Measurements from ENCODE around the gene ADD1.

ADD1 gene

DNA sequence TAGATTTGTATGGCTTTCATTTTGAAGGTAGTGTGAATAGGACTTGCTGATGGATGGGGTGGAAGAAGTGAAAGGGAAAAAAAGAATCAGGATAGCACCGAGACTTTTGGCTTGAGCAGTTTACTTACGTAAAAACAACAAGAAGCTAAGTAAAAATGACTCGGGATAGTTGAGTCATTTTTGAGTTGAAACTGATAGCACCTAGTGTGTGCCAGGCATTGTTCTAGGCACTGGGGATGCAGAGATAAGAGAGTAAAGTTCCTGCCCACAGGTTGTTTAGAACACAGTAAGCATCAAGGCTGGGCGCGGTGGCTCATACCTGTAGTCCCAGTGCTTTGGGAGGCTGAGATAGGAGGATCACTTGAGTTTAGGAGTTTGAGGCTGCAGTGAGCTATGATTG lies 34.7 kb downstream of the ADD1 start:
- Mint-ChIP-seq H3K9me3 (no peaks in the 10 kb centered on the region), H3K27me3 (ENCODE audit: low read depth) (no peaks in the 10 kb centered on the region), H3K4me3 (no peak overlapping the region), H3K4me1 (ENCODE audit: low read depth) (peaks cover 23% of the 10 kb centered on the region), H3K27ac (peak overlapping the region; percentile 2), H3K36me3 (ENCODE audit: low read depth) (peaks cover 32% of the 10 kb centered on the region)
- DNase-seq (ENCODE audit: low spot score): no peak

DNA sequence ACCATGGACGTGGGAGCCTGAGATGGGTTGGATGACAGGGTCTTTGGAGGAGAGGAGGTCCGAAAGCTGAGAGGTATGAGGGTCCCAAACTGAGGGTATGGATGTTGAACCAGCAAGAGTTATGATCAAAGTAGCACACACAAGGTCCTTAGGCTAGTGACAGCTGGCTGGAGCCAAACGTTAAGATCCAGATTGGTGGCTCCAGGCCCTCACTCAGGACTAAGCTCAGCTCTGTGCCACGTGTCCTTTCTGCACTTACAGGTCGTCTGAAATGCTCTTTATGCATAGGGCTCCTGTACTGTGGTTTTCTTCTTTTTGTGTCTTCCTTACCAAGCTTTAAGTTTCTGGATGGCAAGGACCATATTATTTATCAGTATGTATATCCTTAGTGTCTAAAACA lies 35.4 kb downstream of the ADD1 start:
- Mint-ChIP-seq H3K27ac (no peak overlapping the region), H3K27me3 (ENCODE audit: low read depth) (no peaks in the 10 kb centered on the region), H3K9me3 (no peaks in the 10 kb centered on the region), H3K36me3 (ENCODE audit: low read depth) (peaks cover 34% of the 10 kb centered on the region), H3K4me1 (ENCODE audit: low read depth) (peaks cover 20% of the 10 kb centered on the region), H3K4me3 (no peak overlapping the region)
- DNase-seq (ENCODE audit: low spot score): no peak

GRCh38 chr4:2881431-2881830 lies 37.8 kb downstream of the ADD1 start:
- no peak for DNase-seq (ENCODE audit: low spot score)
- peaks cover 45% of the 10 kb centered on the region for H3K36me3 Mint-ChIP-seq (ENCODE audit: low read depth)

DNA sequence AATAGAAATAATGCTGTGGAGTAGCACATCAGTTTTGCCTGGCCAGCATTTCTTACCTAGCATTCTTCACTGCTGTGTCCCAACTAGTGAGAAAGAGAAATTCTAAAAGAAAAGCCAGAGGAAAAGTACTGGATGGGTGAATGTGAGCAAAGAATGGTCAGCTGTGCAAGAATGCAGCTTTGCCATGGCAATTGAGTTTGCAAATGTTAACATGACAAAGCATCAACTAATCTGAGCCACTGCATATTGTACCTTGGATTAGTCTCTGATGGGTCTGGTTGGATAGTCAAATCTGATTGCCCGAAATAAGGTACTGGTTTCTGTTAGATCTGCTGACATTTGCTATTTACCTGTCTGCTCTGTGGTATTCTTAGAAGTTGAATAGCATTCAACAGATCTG lies 38.7 kb downstream of the ADD1 start:
- Mint-ChIP-seq H3K4me3 (no peak overlapping the region), H3K27me3 (ENCODE audit: low read depth) (no peaks in the 10 kb centered on the region), H3K9me3 (no peaks in the 10 kb centered on the region), H3K36me3 (ENCODE audit: low read depth) (peaks cover 49% of the 10 kb centered on the region), H3K4me1 (ENCODE audit: low read depth) (peaks cover 5% of the 10 kb centered on the region), H3K27ac (no peak overlapping the region)
- no peak for DNase-seq (ENCODE audit: low spot score)

More at GRCh38 chr4:2881431-2881830, 37.8 kb downstream of the ADD1 start:
- peaks cover 10% of the 10 kb centered on the region for H3K4me1 Mint-ChIP-seq (ENCODE audit: low read depth)
- H3K27me3 Mint-ChIP-seq (ENCODE audit: low read depth): no peaks in the 10 kb centered on the region
- H3K9me3 Mint-ChIP-seq: no peaks in the 10 kb centered on the region
- H3K27ac Mint-ChIP-seq: no peak overlapping the region
- H3K4me3 Mint-ChIP-seq: no peak overlapping the region

DNA sequence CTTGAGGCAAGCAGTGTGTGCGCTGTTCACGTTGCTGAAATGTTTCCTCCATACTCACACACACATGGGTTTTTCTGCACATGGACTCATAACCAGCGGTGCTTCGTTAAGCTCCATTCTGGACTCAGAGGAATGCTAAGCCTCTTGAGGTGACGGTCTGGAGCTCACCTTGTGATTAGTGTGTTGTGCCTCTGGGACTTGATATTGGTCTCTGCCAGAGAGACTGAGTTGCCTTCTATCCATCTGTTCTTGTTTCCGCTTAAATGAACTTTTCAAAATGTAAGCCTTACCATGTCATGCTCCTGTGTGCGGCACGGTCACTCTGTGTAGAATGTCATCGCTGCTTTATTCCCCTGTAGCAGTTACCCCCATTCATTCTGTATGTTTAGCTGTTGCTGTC lies 42.5 kb downstream of the ADD1 start:
- H3K9me3 Mint-ChIP-seq: no peaks in the 10 kb centered on the region
- no peak overlapping the region for H3K4me3 Mint-ChIP-seq
- H3K36me3 Mint-ChIP-seq (ENCODE audit: low read depth): peaks cover 44% of the 10 kb centered on the region
- peaks cover 1% of the 10 kb centered on the region for H3K4me1 Mint-ChIP-seq (ENCODE audit: low read depth)
- no peak for DNase-seq (ENCODE audit: low spot score)
- H3K27ac Mint-ChIP-seq: no peak overlapping the region
- no peaks in the 10 kb centered on the region for H3K27me3 Mint-ChIP-seq (ENCODE audit: low read depth)

- no peak overlapping the region for H3K4me3 Mint-ChIP-seq
- H3K36me3 Mint-ChIP-seq (ENCODE audit: low read depth): peaks cover 43% of the 10 kb centered on the region
- peaks cover 1% of the 10 kb centered on the region for H3K4me1 Mint-ChIP-seq (ENCODE audit: low read depth)
- H3K27ac Mint-ChIP-seq: no peak overlapping the region
- DNase-seq (ENCODE audit: low spot score): no peak
- no peaks in the 10 kb centered on the region for H3K9me3 Mint-ChIP-seq
- H3K27me3 Mint-ChIP-seq (ENCODE audit: low read depth): no peaks in the 10 kb centered on the region
These were observed 43.0 kb downstream of the ADD1 start for GRCh38 chr4:2886622-2887021.

DNA sequence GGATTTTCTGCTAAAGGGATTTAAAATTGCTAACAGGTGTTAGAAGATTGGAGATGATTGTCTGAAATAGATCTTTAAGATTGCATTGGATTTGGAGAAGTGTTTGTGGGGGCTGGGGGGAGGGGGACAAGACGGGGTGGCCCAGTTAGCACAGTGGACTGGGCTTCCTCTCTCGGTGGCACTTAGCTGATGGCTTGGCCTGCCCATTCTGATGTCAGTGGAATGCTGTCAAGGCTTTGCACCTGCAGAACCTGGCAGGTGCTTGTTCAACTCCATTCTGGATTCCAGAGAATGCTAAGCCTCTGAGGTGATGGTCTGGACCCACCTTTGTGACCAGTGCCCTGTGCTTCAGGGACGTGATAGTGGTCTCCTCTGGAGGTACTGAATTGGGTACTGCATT lies 43.7 kb downstream of the ADD1 start:
- DNase-seq (ENCODE audit: low spot score): no peak
- Mint-ChIP-seq H3K27ac (no peak overlapping the region), H3K4me3 (no peak overlapping the region), H3K36me3 (ENCODE audit: low read depth) (peaks cover 42% of the 10 kb centered on the region), H3K4me1 (ENCODE audit: low read depth) (peaks cover 1% of the 10 kb centered on the region), H3K27me3 (ENCODE audit: low read depth) (no peaks in the 10 kb centered on the region), H3K9me3 (no peaks in the 10 kb centered on the region)

DNA sequence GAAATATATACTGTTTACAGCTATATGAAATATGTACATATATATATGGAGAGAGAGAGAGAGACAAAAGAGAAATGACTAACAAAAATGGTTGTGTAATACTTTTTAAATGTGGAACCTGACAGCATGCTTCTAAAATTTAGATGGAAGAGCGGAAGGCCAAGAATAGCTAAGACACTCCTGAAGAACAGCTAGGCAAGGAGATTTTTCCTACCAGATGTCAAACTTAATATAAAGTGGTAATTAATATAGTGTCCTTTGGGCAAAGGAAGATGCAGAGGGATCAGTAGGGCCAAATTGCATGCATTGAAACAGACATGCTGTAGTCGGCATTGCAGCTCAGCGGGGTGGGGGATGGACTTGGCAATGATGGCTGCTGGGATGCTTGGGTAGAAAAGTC lies 45.2 kb downstream of the ADD1 start:
- H3K4me1 Mint-ChIP-seq (ENCODE audit: low read depth): peaks cover 1% of the 10 kb centered on the region
- H3K9me3 Mint-ChIP-seq: no peaks in the 10 kb centered on the region

DNA sequence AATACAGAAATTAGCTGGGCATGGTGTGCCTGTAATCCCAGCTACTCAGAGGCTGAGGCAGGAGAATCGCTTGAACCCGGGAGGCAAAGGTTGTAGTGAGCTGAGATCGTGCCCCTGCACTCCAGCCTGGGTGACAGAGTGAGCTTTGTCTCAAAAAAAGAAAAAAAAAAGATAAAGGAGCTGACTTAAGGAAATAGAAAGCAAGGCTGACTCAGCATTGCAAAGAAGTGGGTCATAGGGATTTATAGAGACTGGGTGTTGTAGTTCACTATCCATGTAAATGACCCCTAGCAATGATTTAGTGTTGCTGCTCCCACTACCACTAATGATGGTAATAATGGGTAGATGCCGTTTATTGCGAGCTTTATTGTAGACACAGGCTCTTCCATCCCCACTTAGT lies 47.6 kb downstream of the ADD1 start:
- DNase-seq (ENCODE audit: low spot score): no peak
- Mint-ChIP-seq H3K9me3 (no peaks in the 10 kb centered on the region), H3K4me3 (no peak overlapping the region), H3K36me3 (ENCODE audit: low read depth) (peaks cover 31% of the 10 kb centered on the region), H3K4me1 (ENCODE audit: low read depth) (peaks cover 1% of the 10 kb centered on the region), H3K27ac (peak overlapping the region; percentile 16), H3K27me3 (ENCODE audit: low read depth) (no peaks in the 10 kb centered on the region)

More for the DNA sequence above, 45.2 kb downstream of the ADD1 start:
- H3K27ac Mint-ChIP-seq: no peak overlapping the region
- DNase-seq (ENCODE audit: low spot score): no peak
- no peaks in the 10 kb centered on the region for H3K27me3 Mint-ChIP-seq (ENCODE audit: low read depth)
- peaks cover 39% of the 10 kb centered on the region for H3K36me3 Mint-ChIP-seq (ENCODE audit: low read depth)
- no peak overlapping the region for H3K4me3 Mint-ChIP-seq

- H3K27ac Mint-ChIP-seq: no peak overlapping the region
- peaks cover 32% of the 10 kb centered on the region for H3K36me3 Mint-ChIP-seq (ENCODE audit: low read depth)
- H3K9me3 Mint-ChIP-seq: no peaks in the 10 kb centered on the region
These were observed 50.1 kb downstream of the ADD1 start for GRCh38 chr4:2893772-2894171.

GRCh38 chr4:2898001-2898400 lies 54.4 kb downstream of the ADD1 start:
- no peak for DNase-seq (ENCODE audit: low spot score)
- no peaks in the 10 kb centered on the region for H3K27me3 Mint-ChIP-seq (ENCODE audit: low read depth)
- no peak overlapping the region for H3K4me3 Mint-ChIP-seq
- no peaks in the 10 kb centered on the region for H3K9me3 Mint-ChIP-seq
- no peak overlapping the region for H3K27ac Mint-ChIP-seq
- peaks cover 1% of the 10 kb centered on the region for H3K4me1 Mint-ChIP-seq (ENCODE audit: low read depth)
- peaks cover 51% of the 10 kb centered on the region for H3K36me3 Mint-ChIP-seq (ENCODE audit: low read depth)

More at GRCh38 chr4:2893772-2894171, 50.1 kb downstream of the ADD1 start:
- H3K27me3 Mint-ChIP-seq (ENCODE audit: low read depth): no peaks in the 10 kb centered on the region
- no peak for DNase-seq (ENCODE audit: low spot score)
- H3K4me3 Mint-ChIP-seq: no peak overlapping the region
- H3K4me1 Mint-ChIP-seq (ENCODE audit: low read depth): peaks cover 1% of the 10 kb centered on the region

DNA sequence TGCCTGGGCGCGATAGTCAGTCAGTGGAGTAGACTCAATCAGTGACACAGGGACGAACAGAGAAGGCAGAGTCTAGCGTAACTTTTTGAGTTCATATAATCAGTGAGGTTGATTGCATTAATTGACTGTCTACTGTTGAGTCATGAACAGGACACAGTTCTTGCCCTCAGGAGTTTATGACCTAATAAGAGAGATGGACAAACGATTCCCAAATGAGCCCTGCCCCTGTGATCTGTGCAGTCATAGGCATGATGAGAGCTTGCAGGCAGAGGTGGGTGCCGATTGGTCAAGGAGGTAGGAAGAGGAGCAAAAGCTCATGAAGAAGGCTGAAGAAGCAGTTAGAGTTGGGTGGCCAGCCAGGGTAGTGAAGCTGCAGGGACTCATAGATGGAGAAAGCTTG lies 57.1 kb downstream of the ADD1 start:
- H3K27ac Mint-ChIP-seq: no peak overlapping the region
- no peaks in the 10 kb centered on the region for H3K4me1 Mint-ChIP-seq (ENCODE audit: low read depth)
- H3K36me3 Mint-ChIP-seq (ENCODE audit: low read depth): peaks cover 60% of the 10 kb centered on the region
- H3K4me3 Mint-ChIP-seq: no peak overlapping the region
- no peaks in the 10 kb centered on the region for H3K27me3 Mint-ChIP-seq (ENCODE audit: low read depth)
- no peaks in the 10 kb centered on the region for H3K9me3 Mint-ChIP-seq
- no peak for DNase-seq (ENCODE audit: low spot score)

- Mint-ChIP-seq H3K36me3 (ENCODE audit: low read depth) (peaks cover 63% of the 10 kb centered on the region), H3K27me3 (ENCODE audit: low read depth) (no peaks in the 10 kb centered on the region), H3K4me1 (ENCODE audit: low read depth) (peaks cover 2% of the 10 kb centered on the region), H3K4me3 (no peak overlapping the region), H3K27ac (no peak overlapping the region), H3K9me3 (no peaks in the 10 kb centered on the region)
- DNase-seq (ENCODE audit: low spot score): no peak
These were observed 57.5 kb downstream of the ADD1 start for GRCh38 chr4:2901186-2901585.

- H3K36me3 Mint-ChIP-seq (ENCODE audit: low read depth): peaks cover 61% of the 10 kb centered on the region
- DNase-seq (ENCODE audit: low spot score): no peak
- H3K27me3 Mint-ChIP-seq (ENCODE audit: low read depth): no peaks in the 10 kb centered on the region
- peaks cover 7% of the 10 kb centered on the region for H3K4me1 Mint-ChIP-seq (ENCODE audit: low read depth)
- no peaks in the 10 kb centered on the region for H3K9me3 Mint-ChIP-seq
- no peak overlapping the region for H3K4me3 Mint-ChIP-seq
- H3K27ac Mint-ChIP-seq: no peak overlapping the region
These were observed 58.5 kb downstream of the ADD1 start for GRCh38 chr4:2902126-2902525.

DNA sequence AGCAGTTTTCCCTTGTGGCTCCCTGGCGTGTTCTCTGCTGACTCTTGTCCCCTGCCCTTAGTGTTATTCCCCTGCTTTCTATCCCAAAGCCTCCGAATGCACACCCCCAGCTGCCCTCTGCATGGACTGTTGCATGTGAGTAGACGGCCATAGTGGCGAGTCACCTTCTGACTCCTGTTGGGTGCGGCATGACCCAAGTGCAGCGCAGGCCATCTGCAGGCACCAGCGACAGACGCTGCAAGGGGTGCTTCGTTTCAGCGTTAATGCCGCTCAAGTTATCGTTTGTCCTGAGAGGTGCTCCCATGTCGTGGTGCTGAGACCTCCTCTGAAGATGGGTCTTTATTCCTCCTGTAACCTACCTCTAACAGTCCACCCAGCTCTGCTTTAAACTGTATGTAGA lies 61.9 kb downstream of the ADD1 start:
- Mint-ChIP-seq H3K9me3 (no peaks in the 10 kb centered on the region), H3K4me3 (no peak overlapping the region), H3K36me3 (ENCODE audit: low read depth) (peaks cover 60% of the 10 kb centered on the region), H3K27me3 (ENCODE audit: low read depth) (no peaks in the 10 kb centered on the region), H3K4me1 (ENCODE audit: low read depth) (peaks cover 7% of the 10 kb centered on the region), H3K27ac (peak overlapping the region; percentile 17)
- DNase-seq (ENCODE audit: low spot score): no peak

Measured in T-helper 2 cell treated with Interferon-gamma antibody and Interleukin-4, amounts not matched to agents 5 μg/mL and 100 μg/mL, for 36 hours (primary cell).